ENCODE results near the gene FOXA3. TPM values are rescaled to one million over a fixed set of nuclear protein-coding genes. Genes with fewer than 3 reads are reported as not detected.
"Not testable (repeated sequence)": the region's sequence is repeated elsewhere in the genome, so short reads cannot be mapped to it uniquely, and the experiment has no call there.

Gene FOXA3
- total RNA-seq, 1 experiment from 2014 or later: not detected

GRCh38 chr19:45852983-45853382, 11.1 kb upstream of the FOXA3 start:
- Histone ChIP-seq H3K4me1 (replicated peaks) (no peaks in the 10 kb centered on the region), H3K9me3 (replicated peaks) (no peaks in the 10 kb centered on the region), H3K27me3 (replicated peaks) (no peaks in the 10 kb centered on the region), H3K27ac (no peak overlapping the region), H3K4me3 (no peak overlapping the region), H3K36me3 (peaks cover 87% of the 10 kb centered on the region)
- no peak for DNase-seq (ENCODE audit: low read depth in 1 of 2, low spot score in 2 of 2)

- DNase-seq (ENCODE audit: low read depth in 1 of 2, low spot score in 2 of 2): no peak
- Histone ChIP-seq H3K36me3 (peaks cover 85% of the 10 kb centered on the region), H3K27me3 (replicated peaks) (no peaks in the 10 kb centered on the region), H3K4me3 (no peak overlapping the region), H3K9me3 (replicated peaks) (no peaks in the 10 kb centered on the region), H3K4me1 (replicated peaks) (no peaks in the 10 kb centered on the region), H3K27ac (no peak overlapping the region)
These were observed 9.9 kb upstream of the FOXA3 start for GRCh38 chr19:45854167-45854778.

- Histone ChIP-seq H3K27ac (no peak overlapping the region), H3K4me3 (no peak overlapping the region), H3K27me3 (replicated peaks) (peaks cover 23% of the 10 kb centered on the region), H3K36me3 (peaks cover 41% of the 10 kb centered on the region), H3K9me3 (replicated peaks) (peaks cover 4% of the 10 kb centered on the region), H3K4me1 (replicated peaks) (peaks cover 18% of the 10 kb centered on the region)
- DNase-seq (ENCODE audit: low read depth in 1 of 2, low spot score in 2 of 2): no peak
These were observed 3.5 kb upstream of the FOXA3 start for GRCh38 chr19:45860359-45861259.

- Histone ChIP-seq H3K27ac (peak overlapping the region; percentile 55), H3K36me3 (peaks cover 32% of the 10 kb centered on the region), H3K9me3 (replicated peaks) (peaks cover 4% of the 10 kb centered on the region), H3K27me3 (replicated peaks) (peaks cover 33% of the 10 kb centered on the region), H3K4me1 (replicated peaks) (peaks cover 18% of the 10 kb centered on the region), H3K4me3 (peak overlapping the region; percentile 75)
- DNase-seq (ENCODE audit: low read depth in 1 of 2, low spot score in 2 of 2): no peak
These were observed 1.9 kb upstream of the FOXA3 start for GRCh38 chr19:45862271-45862563.

- H3K9me3 ChIP-seq (replicated peaks): peaks cover 4% of the 10 kb centered on the region
- peaks cover 29% of the 10 kb centered on the region for H3K36me3 ChIP-seq
- H3K27me3 ChIP-seq (replicated peaks): peaks cover 33% of the 10 kb centered on the region
- peaks cover 18% of the 10 kb centered on the region for H3K4me1 ChIP-seq (replicated peaks)
- DNase-seq (ENCODE audit: low read depth in 1 of 2, low spot score in 2 of 2): peak; percentile 95 to 99
- peak within 1 kb of the TSS; percentile 55 for H3K27ac ChIP-seq
- H3K4me3 ChIP-seq: peak within 1 kb of the TSS; percentile 75
These were observed 1.4 kb upstream of the FOXA3 start, which contains the start of gene SYMPK for GRCh38 chr19:45862564-45863334. SYMPK (minus strand) TSS chr19:45863147; CDS start chr19:45854495, 8,652 bp downstream.

- Histone ChIP-seq H3K27me3 (replicated peaks) (peaks cover 33% of the 10 kb centered on the region), H3K4me1 (replicated peaks) (peaks cover 18% of the 10 kb centered on the region), H3K36me3 (peaks cover 23% of the 10 kb centered on the region), H3K9me3 (replicated peaks) (peaks cover 4% of the 10 kb centered on the region), H3K27ac (no peak overlapping the region), H3K4me3 (peak overlapping the region; percentile 75)
- DNase-seq (ENCODE audit: low read depth in 1 of 2, low spot score in 2 of 2): no peak
These were observed 739 bp upstream of the FOXA3 start for GRCh38 chr19:45863335-45863839.

- no peak for DNase-seq (ENCODE audit: low read depth in 1 of 2, low spot score in 2 of 2)
- H3K9me3 ChIP-seq (replicated peaks): peaks cover 4% of the 10 kb centered on the region
These were observed 530 bp downstream of the FOXA3 start for GRCh38 chr19:45864629-45865082.

GRCh38 chr19:45865269-45865948, 1.3 kb downstream of the FOXA3 start:
- H3K36me3 ChIP-seq: peaks cover 11% of the 10 kb centered on the region
- peaks cover 4% of the 10 kb centered on the region for H3K9me3 ChIP-seq (replicated peaks)
- DNase-seq (ENCODE audit: low read depth in 1 of 2, low spot score in 2 of 2): no peak
- H3K27me3 ChIP-seq (replicated peaks): peaks cover 36% of the 10 kb centered on the region
- H3K4me3 ChIP-seq: no peak overlapping the region
- no peak overlapping the region for H3K27ac ChIP-seq
- peaks cover 18% of the 10 kb centered on the region for H3K4me1 ChIP-seq (replicated peaks)

More at GRCh38 chr19:45864629-45865082, 530 bp downstream of the FOXA3 start:
- Histone ChIP-seq H3K27me3 (replicated peaks) (peaks cover 36% of the 10 kb centered on the region), H3K27ac (no peak overlapping the region), H3K4me1 (replicated peaks) (peaks cover 18% of the 10 kb centered on the region), H3K4me3 (no peak overlapping the region), H3K36me3 (peaks cover 12% of the 10 kb centered on the region)

- H3K27ac ChIP-seq: no peak overlapping the region
- no peak overlapping the region for H3K4me3 ChIP-seq
- H3K36me3 ChIP-seq: peaks cover 6% of the 10 kb centered on the region
- peaks cover 41% of the 10 kb centered on the region for H3K27me3 ChIP-seq (replicated peaks)
- H3K9me3 ChIP-seq (replicated peaks): peaks cover 4% of the 10 kb centered on the region
- H3K4me1 ChIP-seq (replicated peaks): peaks cover 15% of the 10 kb centered on the region
- no peak for DNase-seq (ENCODE audit: low read depth in 1 of 2, low spot score in 2 of 2)
These were observed 2.5 kb downstream of the FOXA3 start for GRCh38 chr19:45866400-45867176.

- not testable (repeated sequence) for H3K27ac ChIP-seq
These were observed 3.1 kb downstream of the FOXA3 start for GRCh38 chr19:45867241-45867640.

GRCh38 chr19:45870798-45871197, 6.7 kb downstream of the FOXA3 start:
- Histone ChIP-seq H3K9me3 (replicated peaks) (no peaks in the 10 kb centered on the region), H3K4me1 (replicated peaks) (no peaks in the 10 kb centered on the region), H3K27ac (no peak overlapping the region), H3K4me3 (no peak overlapping the region), H3K36me3 (no peaks in the 10 kb centered on the region), H3K27me3 (replicated peaks) (peaks cover 16% of the 10 kb centered on the region; the same call in 1 of the 2 replicates)
- DNase-seq (ENCODE audit: low read depth in 1 of 2, low spot score in 2 of 2): no peak

More at GRCh38 chr19:45867241-45867640, 3.1 kb downstream of the FOXA3 start:
- H3K36me3 ChIP-seq; DNase-seq (ENCODE audit: low read depth in 1 of 2, low spot score in 2 of 2); H3K4me3 ChIP-seq; H3K9me3 ChIP-seq (replicated peaks): not testable (repeated sequence)
- Histone ChIP-seq H3K4me1 (replicated peaks) (peaks cover 11% of the 10 kb centered on the region), H3K27me3 (replicated peaks) (peaks cover 41% of the 10 kb centered on the region)

GRCh38 chr19:45872095-45872919, 8.2 kb downstream of the FOXA3 start:
- no peak overlapping the region for H3K27ac ChIP-seq
- DNase-seq (ENCODE audit: low read depth in 1 of 2, low spot score in 2 of 2): no peak
- H3K4me1 ChIP-seq (replicated peaks): peaks cover 9% of the 10 kb centered on the region

More at GRCh38 chr19:45872095-45872919, 8.2 kb downstream of the FOXA3 start:
- Histone ChIP-seq H3K4me3 (no peak overlapping the region), H3K27me3 (replicated peaks) (peaks cover 7% of the 10 kb centered on the region; the same call in 1 of the 2 replicates), H3K36me3 (no peaks in the 10 kb centered on the region), H3K9me3 (replicated peaks) (no peaks in the 10 kb centered on the region)

All from SJSA1 (cell line).